Ishikawa (cell line): ENCODE data around the gene TGFBR3.

Experiments
- CEBPB ChIP-seq: IDR thresholded peaks from 2 replicates; pipeline ENCODE4 v1.6.1; 2012
- CREB1 ChIP-seq: IDR thresholded peaks from 2 replicates; pipeline ENCODE4 v1.6.1; 2012; ENCODE audit warnings: low read depth
- EGR1 ChIP-seq: IDR thresholded peaks from 2 replicates; pipeline ENCODE4 v1.6.1; 2012
- RAD21 ChIP-seq: IDR thresholded peaks from 2 replicates; pipeline ENCODE4 v1.6.1; 2012; ENCODE audit warnings: low read depth
- TAF1 ChIP-seq: IDR thresholded peaks from 2 replicates; pipeline ENCODE4 v1.6.1; 2012; ENCODE audit warnings: low read depth, mild to moderate bottlenecking
- TCF12 ChIP-seq: IDR thresholded peaks from 2 replicates; pipeline ENCODE4 v1.6.1; 2012; ENCODE audit warnings: low read depth
- YY1 ChIP-seq: IDR thresholded peaks from 2 replicates; pipeline ENCODE4 v1.6.1; 2012; ENCODE audit warnings: low read depth
- TF ChIP-seq, protein P1 (sequence below): IDR thresholded peaks from 2 replicates; pipeline ENCODE4 v1.6.1; 2012
- TF ChIP-seq, protein P2 (sequence below): IDR thresholded peaks from 2 replicates; pipeline ENCODE4 v1.6.1; 2012
- TF ChIP-seq, protein P3 (sequence below): IDR thresholded peaks from 2 replicates; pipeline ENCODE4 v1.6.1; 2012; ENCODE audit warnings: low read depth, mild to moderate bottlenecking

DNA sequence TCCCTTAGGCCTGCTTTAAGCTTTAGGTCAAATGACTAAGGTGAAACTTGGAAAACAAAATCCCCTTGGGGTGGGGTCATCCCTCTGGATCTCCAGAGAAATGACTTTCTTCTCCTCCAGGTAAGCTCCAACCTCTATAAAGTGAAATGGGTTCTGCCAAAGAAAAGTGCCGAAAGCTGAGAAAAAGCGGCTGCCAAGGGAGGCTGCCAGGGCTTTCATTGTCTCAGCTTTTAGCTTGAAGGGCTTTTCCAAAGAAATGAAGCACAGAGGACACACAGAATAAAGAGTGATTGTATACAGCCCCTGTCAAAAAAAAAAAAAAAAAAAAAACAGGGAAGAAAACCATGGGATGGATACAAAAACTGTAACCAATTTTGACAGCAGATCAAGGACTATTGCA, 126.9 kb downstream of the TGFBR3 start:
- TF ChIP-seq CEBPB (no peak), TCF12 (no peak), TAF1 (no peak), CREB1 (no peak), RAD21 (no peak), EGR1 (no peak), YY1 (no peak)
- TF ChIP-seq, protein P1, sequence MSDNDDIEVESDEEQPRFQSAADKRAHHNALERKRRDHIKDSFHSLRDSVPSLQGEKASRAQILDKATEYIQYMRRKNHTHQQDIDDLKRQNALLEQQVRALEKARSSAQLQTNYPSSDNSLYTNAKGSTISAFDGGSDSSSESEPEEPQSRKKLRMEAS = no peak
- TF ChIP-seq, protein P2, sequence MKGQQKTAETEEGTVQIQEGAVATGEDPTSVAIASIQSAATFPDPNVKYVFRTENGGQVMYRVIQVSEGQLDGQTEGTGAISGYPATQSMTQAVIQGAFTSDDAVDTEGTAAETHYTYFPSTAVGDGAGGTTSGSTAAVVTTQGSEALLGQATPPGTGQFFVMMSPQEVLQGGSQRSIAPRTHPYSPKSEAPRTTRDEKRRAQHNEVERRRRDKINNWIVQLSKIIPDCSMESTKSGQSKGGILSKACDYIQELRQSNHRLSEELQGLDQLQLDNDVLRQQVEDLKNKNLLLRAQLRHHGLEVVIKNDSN = no peak
- TF ChIP-seq, protein P3, sequence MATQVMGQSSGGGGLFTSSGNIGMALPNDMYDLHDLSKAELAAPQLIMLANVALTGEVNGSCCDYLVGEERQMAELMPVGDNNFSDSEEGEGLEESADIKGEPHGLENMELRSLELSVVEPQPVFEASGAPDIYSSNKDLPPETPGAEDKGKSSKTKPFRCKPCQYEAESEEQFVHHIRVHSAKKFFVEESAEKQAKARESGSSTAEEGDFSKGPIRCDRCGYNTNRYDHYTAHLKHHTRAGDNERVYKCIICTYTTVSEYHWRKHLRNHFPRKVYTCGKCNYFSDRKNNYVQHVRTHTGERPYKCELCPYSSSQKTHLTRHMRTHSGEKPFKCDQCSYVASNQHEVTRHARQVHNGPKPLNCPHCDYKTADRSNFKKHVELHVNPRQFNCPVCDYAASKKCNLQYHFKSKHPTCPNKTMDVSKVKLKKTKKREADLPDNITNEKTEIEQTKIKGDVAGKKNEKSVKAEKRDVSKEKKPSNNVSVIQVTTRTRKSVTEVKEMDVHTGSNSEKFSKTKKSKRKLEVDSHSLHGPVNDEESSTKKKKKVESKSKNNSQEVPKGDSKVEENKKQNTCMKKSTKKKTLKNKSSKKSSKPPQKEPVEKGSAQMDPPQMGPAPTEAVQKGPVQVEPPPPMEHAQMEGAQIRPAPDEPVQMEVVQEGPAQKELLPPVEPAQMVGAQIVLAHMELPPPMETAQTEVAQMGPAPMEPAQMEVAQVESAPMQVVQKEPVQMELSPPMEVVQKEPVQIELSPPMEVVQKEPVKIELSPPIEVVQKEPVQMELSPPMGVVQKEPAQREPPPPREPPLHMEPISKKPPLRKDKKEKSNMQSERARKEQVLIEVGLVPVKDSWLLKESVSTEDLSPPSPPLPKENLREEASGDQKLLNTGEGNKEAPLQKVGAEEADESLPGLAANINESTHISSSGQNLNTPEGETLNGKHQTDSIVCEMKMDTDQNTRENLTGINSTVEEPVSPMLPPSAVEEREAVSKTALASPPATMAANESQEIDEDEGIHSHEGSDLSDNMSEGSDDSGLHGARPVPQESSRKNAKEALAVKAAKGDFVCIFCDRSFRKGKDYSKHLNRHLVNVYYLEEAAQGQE = no peak
